ENCODE measurements around the gene NIPAL1.

NIPAL1 gene

GRCh38 chr4:48065587-48066052 lies 49.0 kb downstream of the NIPAL1 start:
- DNase-seq (ENCODE audit: low spot score): no peak

- no peak for DNase-seq (ENCODE audit: low spot score)
These were observed 51.0 kb downstream of the NIPAL1 start for GRCh38 chr4:48067536-48067935.

GRCh38 chr4:48068182-48068581 lies 51.6 kb downstream of the NIPAL1 start:
- no peak for DNase-seq (ENCODE audit: low spot score)

GRCh38 chr4:48069026-48069425 lies 52.5 kb downstream of the NIPAL1 start:
- DNase-seq (ENCODE audit: low spot score): no peak

GRCh38 chr4:48071191-48071590 lies 54.6 kb downstream of the NIPAL1 start:
- no peak for DNase-seq (ENCODE audit: low spot score)

- DNase-seq (ENCODE audit: low spot score): no peak
These were observed 57.1 kb downstream of the NIPAL1 start for GRCh38 chr4:48073567-48074103.

GRCh38 chr4:48074657-48075056 lies 58.1 kb downstream of the NIPAL1 start:
- DNase-seq (ENCODE audit: low spot score): no peak

- no peak for DNase-seq (ENCODE audit: low spot score)
These were observed 61.9 kb downstream of the NIPAL1 start for GRCh38 chr4:48078425-48078824.

- DNase-seq (ENCODE audit: low spot score): no peak
These were observed 62.5 kb downstream of the NIPAL1 start for GRCh38 chr4:48078862-48079655.

- no peak for DNase-seq (ENCODE audit: low spot score)
These were observed 63.4 kb downstream of the NIPAL1 start for GRCh38 chr4:48079972-48080391.

- DNase-seq (ENCODE audit: low spot score): no peak
These were observed 64.6 kb downstream of the NIPAL1 start for GRCh38 chr4:48081196-48081595.

GRCh38 chr4:48082956-48083355 lies 66.4 kb downstream of the NIPAL1 start:
- no peak for DNase-seq (ENCODE audit: low spot score)

GRCh38 chr4:48085821-48086589 lies 69.4 kb downstream of the NIPAL1 start:
- no peak for DNase-seq (ENCODE audit: low spot score)
